Stimulated activated CD8-positive, alpha-beta memory T cell treated with anti-CD3 and anti-CD28 coated beads, Interleukin-15, amount 100 ng/mL, for 1 hour (primary cell): ENCODE measurements around the gene DBX1.
"Not testable (repeated sequence)": the region's sequence is repeated elsewhere in the genome, so short reads cannot be mapped to it uniquely, and the experiment has no call there.

Source experiments
- DNase-seq: peaks from one replicate; pipeline ENCODE4 v3.0.0-alpha.2; 2020; ENCODE audit warnings: low read depth

Gene DBX1

DNA sequence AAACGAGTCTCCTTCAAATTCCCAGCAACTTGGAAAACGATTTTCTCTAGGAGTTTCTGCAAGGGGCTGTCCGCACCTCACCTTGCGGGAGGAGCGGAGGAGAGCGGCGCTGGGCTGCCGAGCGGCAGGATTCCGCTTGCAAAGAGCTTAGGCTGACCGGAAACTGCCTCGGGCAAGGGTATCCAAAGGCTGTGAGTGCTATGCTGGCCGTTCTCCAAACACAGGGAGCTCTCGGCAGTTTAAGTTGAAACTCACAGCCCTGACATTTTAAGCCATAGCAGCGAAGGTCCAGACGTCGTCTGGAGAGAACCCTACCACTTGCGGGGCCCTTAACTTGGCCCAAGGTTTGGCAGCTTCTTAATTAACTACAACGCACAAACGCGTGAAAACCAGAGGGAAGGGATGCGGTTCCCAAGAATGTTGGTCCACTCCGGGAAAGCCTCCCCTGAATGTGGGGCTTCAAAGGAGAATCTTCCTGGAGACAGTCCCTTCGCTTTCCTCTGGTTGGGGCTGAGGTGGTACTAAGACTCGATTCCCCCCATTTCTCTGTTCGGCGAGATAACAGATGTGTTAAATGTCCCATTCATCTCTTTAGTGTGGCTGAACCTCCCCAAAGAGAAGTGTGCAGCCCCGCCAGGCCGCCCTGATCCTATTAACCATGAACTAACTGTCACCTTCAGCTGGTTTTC is 1.1 kb upstream of the DBX1 start:
- no peak for DNase-seq

DNA sequence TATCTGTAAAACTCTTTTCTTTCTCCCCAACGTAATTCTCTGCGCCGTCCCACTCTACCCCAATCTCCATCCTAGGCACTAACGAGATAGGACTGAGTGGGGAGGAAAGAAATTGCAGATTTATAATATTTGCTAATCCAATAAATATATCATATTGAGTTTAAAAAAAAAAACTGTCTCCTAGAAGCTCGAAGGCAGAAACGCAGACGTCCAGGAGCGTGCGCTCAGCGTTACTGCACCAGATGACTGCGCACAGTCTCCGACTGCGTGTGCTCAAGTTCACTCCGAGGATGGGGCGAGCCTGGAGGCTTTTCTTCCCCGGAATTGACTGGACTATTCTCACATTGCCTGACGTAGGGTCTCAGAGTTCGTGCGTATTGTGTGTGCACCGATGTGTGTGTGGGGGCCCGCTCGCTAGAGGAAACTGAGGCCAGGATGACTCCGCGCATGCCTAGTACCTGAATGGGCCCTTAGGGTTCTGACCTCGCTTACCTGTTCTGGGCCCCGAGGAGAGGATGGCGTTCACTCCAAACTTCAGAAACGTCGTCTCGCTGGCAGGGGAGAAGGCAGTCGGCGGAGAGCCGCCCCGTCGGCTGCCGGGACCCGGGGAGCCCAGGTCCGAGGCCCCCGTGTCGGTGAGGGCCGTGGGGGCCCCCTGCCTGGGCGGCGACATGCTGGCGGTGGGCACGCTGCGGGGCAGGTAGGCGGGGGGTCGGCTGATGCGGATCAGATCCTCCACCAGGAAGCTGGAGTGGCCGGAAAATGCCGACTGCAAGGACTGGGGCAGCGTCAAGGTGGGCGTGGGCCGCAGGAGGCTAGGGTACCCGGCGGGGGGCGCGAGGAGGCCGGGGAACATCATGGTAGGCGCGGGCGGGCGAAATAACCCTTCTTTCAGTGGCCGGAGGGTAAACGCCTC is 551 bp downstream of the DBX1 start:
- no peak for DNase-seq

DNA sequence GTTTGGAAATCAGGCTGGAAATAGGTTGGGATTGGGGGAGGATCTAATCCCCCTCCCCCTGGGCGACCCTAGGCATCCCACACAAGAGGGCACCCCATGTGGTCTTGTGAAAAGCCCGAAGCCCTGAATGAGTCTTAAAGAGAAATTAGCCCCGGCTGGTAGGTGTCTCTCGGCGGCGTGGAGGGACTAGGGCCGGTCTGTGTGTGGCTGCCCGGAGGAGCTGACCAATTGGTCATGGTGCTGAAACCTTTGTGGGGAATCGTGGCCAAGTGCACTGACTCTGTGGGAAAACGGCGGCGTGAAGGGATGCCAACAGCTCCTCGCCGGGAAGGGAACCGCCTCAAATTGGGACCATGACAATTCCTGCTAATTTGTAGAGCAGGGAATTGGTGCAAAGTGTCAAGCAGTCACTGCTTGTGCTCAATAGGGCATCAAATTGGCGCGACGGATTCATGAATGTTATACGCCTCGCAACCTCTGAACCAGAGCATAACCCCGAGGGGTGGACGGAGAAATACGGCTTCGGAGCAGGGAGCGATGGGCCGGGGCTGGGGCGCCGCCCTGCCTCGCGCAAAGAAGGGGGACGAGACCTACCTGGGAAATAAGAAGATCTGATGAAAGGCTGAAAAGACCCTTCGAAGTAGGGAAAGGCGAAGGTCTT is 1.5 kb downstream of the DBX1 start:
- no peak for DNase-seq

DNA sequence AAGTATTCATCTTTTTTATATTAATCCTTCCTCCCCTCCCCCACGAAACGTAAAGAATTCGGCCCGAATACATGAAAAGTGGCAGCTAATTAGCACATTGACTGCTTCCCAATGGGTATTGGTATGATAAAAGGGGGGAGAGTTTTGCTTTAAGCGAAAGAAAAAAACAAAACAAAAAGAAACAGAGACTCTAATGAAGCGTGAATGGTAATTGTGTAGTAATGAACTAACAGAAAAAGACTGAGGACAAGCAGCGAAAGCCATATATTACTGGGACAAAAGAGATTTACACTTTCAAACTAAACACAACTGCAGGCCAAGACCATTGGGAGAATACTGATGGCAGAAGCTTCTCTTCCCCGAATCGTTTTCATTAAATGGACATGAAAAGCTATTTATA is 2.5 kb downstream of the DBX1 start:
- no peak for DNase-seq

DNA sequence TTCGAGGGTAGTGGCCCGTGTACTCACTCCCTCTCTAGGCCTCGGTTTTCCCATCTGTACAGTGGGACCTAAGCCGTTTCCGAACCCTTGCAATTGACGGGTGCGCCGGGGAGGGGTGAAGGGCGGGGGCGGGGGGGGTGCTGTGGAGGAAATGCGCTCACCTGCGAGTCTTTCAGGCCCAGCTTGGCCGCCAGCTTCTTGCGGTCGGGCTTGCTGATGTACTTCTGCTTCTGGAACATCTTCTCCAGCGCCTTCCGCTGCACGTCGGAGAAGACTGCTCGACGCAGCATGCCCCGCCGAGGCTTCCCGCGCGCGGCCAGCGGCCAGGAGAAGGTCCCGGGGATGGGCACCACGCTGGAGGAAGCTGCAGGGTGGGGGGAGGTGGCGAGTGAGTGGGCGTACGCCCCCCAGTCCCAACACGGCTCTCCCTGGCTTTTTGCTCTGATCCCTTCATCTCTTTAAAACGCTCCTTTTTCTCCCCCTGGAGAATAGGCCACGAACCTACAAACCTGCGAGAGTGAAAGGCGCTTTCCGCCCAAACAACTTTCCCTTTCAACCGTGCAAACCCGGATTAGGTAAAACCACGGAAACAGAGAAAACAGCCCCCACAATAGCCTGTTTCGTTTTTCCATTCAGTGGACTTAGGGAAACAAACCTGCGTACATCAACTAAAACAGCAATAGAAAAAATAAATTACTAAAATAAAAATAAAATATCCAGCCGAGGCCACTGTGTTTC is 3.2 kb downstream of the DBX1 start:
- no peak for DNase-seq

DNA sequence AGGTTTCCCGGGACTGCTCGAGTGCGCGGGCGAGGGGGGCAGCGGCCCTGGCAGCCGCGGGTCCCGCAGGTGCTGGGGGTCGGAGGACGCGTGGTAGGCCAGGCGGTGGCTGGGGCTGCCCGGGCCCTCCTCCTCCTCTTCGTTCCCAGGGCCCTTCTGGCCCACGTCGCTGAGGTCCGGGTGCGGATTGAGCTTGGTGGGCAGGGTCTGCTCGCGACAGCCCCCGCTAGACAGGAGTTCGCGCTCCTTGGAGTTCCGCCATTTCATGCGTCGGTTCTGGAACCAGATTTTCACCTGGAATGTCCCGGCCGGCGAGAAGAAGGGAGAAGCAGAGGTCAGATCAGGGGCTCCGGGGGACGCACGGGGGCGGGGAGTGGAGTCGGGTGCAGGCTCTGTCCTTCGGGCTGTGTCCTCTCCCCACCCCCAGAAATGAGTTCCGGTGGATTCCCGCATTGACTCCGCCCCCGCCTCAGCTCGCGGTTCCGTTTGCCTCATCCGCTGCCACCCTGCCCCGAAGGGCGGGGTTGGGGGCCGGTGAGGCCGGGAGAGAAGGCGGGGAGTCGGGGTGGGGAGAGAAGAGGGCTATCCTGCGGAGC is 3.9 kb downstream of the DBX1 start:
- DNase-seq: peak; percentile 20

DNA sequence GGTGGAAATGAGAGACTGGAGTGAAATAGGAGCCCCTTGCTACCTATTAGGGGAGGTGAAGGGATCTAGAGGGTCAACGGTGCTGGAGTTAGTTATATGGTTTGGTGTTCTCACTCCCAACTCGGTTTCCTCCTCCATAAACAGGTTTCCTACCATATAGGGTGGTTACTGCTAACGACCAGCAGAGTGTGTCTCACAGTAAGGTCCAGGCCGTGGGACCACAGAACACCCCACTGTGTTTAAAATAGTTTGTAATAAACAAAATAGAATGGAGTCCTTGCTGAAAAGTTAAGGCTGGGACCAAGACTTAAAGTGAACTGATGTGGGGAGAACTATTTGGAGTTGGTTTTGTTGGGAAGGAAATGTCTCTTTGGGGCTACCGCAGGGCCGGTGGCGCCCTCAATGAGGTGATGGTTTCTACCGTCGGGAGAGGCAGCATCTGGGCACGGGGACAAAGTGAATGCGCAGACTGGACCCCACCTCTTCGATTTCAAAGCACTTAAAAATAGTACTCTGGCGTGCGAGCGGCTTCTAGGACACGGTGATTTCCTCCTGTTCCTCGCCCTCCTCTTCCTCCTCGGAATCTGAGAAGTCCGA is 4.5 kb downstream of the DBX1 start:
- no peak for DNase-seq

DNA sequence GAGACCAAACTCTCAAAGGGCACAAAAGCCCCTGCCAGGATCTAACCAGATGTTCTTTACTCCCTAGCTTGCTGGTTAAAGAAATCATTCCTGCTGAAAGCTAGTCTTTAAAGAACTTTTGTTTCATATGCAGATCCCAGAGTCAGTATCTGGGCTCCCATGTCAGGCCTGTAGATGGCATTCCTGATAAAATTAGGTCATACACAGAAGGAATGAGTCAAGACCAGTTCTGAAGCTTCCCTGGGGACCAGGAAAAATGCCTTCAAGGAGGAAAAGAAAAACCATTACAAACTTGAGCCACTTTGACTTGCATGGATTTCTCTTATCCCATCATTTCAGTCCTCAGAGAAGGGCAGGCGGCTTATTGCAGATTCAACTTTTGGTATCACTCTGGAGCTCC is 5.9 kb downstream of the DBX1 start:
- DNase-seq: no peak

DNA sequence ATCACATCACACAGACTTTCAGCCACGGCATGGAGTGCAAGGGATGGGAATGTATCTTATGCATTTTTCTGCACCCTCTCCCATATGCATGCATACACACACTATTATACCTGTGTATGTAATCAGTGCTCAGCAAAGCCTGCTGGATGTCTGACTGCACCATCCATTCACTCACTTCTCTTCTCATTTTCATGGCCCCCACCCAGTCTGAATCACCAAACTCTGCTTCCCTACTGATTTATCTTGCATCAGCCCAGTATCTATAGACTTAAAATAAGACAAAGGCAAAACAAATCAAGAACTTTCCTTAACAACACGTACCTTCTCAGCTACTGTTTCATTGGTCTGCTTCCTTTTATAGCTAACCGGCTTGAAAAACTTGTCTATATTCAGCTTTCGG is 21.6 kb downstream of the DBX1 start:
- DNase-seq: no peak

DNA sequence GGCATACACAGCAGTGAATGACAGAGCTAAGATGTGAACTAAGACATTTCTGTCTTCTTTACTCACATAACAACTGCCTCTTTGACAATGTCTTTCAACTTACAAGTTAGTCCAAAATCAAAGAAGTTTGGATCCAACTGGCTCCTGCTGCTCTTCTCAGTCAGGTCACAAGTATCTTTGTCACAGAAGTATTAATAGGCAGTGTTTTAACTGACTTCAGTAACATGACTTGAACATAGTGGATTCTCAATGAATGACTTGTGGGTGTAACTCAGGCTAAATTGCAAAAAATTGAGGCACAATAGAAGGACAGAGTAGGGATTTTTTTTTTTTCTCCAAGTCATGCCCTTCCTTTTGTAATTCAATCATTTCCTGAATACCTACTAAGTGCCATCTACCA is 22.6 kb downstream of the DBX1 start:
- no peak for DNase-seq

DNA sequence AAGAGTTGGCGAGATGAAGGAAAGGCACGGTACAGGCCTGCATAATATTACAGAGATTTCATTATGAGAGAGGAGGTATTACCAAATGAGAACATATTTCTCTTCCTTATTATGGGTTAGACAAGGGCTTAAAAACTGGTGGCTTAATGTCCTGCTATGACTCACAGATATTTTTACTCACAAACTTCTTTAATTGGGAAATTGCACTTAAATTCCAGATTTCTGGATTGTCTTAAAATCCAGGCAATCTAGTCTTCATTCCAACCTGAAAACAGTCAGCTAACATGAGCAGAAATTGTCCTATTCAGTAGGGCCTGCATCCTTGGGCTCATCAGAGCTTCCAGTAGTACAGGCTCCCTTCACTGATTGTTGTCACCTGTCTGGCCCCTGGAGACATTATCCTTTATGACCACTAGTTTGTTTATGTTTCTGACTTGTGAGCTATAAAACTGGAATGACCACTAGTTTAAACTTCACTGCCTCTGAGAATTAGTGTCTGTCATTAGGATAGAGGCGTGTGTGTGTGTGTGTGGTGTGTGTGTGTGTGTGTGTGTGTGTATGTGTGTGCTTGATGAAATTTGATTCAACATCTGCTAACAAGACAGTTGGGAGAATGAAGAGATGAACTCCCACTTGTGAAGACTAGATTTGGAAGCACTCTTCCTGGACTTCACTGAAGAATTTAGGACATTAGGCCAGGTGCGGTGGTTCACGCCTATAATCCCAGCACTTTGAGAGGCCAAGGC is 25.1 kb downstream of the DBX1 start:
- DNase-seq: no peak

DNA sequence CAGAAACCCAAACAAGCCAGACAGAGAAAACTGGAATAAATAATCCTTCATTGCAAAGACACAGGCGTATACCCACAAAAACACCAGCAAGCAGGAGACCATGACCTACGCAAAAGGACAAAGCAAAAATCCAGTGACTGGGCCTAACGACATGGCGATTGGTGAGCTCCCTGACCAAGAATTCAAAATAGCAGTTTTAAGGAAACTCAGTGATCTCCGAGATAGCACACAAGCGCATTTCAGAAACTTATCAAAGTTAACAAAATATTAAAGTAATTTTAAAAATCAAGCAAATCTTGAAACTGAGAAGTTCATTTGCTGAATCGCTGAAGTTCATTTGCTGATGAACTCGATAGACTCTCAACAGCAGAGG is 27.6 kb downstream of the DBX1 start:
- DNase-seq: no peak

DNA sequence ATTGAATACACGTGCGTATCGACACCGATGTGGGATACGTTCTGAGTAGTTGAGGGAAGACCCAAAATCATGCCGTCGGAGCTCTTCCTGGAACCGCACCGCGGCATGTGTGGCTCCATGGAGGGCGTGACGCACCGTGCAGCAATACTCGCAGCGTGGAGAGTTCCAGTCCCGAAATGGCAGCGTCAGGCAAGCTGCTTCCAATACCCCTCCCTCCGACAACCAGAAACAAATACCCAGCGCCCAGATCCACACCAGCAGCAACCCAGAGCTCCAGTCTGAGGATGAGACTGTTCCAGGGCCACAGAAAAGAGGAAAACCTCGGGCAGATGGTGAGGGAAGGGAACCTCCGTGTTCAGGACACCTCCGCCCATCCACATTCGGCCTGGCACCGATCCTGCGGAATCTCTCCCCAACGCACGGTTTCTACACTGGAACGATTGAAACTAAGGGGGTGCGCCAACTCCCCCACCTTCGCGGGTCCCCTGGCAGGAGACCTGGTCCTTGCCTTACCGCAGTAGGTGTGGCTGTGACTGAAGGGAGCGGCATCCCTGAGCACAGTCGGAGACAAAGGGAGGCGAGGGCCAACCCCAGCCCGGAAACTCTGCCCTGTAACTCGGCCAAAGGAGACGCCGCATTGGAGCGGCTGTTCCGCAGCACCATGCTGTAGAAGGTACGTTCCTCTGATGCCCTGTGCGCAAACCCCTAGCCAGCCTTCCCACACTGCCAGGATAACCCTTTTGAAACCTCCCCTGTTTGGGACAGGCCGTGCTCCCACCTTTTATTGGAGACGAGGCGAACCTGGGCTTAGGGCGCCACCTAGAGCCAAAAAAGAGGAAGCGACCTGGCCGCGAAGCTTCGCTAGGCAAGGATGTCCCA is 28.2 kb downstream of the DBX1 start:
- DNase-seq: peak; percentile 14

DNA sequence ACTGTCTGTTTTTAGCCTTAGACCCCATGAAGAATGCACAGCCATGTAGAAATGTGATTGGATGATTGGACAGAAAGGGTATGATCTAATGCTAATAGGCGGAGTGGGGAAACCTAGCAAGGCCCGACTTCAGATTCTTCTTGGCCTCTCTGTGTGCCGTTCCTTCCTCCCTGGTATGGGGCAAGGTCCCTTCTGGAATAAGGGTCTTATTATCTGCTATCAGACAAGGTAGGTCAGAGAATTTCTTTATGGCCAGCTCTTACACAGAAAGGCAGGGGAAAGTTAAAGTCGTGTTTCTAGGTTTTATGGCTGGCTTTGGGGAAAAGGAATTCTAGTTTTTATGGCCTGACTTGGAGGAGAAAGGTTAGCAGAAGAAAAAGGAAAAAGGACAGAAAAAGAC is 30.6 kb downstream of the DBX1 start:
- no peak for DNase-seq

DNA sequence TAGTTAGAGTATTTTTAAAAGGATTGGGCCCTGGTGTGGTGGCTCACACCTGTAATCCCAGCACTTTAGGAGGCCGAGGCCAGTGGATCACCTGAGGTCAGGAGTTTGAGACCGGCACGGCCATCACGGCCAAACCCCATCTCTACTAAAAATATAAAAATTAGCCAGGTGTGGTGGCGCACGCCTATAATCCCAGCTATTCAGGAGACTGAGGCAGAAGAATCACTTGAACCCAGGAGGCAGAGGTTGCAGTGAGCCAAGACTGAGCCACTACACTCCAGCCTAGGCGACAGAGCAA is 31.8 kb downstream of the DBX1 start:
- DNase-seq: not testable (repeated sequence)

DNA sequence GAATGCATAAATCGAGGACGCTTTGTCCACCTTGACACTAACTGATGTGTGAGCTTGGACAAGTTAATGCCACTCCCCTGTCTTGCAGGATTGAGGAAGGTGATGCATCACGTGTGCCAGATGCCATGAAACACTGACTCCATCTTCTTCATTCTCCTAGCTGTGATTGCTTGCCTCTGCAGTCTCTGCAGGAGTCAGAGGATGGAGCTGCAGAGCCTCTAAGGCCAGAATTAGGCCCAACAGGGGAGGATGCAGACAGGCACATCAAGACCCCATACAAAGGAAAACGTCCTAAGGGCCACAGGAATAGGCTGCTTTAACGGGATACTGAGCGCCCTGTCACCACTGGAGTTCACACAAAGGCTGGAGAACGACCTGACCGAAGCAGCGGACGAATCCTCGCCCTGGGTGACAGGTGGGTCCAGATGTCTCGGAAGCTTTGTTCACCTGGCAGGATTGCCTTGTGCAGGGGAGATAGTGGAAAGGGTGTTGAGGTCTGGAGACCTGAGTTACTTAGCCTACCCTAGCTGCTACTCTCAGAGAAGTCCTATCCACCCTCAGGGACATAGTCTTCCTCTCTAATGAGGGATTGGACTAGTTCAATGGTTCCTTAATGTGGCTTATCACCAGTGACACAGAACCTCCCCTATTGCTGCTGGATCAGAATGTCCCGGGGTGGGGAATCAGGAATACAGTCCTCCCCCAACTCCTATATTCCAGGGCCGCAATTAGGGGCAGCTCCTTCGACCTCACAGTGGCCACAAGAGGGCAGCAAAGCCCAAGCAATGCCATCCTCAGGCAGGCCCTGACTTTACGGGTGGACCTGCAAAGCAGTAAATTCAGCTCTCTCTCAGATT is 32.4 kb downstream of the DBX1 start:
- DNase-seq: peak; percentile 65

DNA sequence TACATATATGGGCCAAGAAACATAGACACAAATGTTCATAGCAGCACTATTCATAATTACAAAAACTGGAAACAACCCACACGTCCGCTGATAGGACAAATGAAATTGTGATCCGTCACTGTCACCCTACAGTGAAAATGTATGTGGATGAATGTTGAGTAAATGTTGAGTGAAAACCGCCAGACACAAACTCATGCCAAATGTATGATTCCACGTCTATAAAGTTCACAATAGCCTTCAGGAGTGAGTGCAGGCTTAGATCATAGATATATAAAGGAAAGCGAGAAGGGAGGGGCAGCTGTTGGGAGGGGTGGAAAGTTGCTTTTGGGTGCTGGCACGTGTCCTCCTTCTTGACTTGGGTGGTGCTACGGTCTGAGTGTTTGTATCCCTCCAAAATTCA is 33.6 kb downstream of the DBX1 start:
- no peak for DNase-seq

DNA sequence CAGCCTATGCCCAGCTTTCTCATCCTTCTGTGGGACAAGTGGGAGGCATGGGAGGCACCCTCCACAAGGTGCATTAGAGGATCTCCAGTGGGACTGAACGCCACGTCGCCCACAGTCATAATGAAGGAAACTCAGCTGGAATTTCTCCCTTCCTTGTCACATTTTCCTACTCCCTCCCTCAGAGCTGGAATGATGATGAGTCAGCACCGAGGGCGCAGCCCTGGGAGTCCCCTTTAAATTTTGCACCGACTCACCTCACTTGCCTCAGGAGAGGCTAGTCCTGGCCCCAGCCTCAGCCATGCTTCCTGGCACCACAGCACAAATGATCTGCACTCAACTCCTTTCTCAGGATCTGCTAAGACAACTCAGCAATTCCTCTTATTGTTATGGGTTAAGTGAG is 34.3 kb downstream of the DBX1 start:
- DNase-seq: no peak

DNA sequence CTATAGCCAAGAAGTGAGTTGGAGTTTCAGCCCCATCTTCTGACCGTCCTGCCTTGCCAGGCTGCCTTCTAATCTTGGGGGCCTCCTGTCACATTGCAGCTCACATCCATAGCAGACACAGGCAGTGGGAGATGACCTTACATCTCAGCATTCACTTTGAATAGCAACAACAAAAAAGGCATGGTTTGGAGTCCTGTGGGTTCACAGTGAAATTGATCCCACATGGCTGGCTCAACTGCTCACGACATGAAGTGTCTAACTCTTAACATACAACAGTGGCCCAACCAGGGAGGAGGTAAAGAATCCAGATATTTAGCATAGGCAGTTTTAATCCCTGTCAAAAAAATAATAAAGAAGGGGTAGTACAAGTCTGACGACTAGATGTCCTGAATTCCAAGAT is 38.1 kb downstream of the DBX1 start:
- no peak for DNase-seq
